HG03342 (cell line): ENCODE data around the gene DONSON.

Experiments
- ATAC-seq: cut with Tn5 transposase; IDR thresholded peaks from one replicate; pipeline ENCODE4 v1.9.1; 2021; ENCODE audit warnings: mild to moderate bottlenecking, moderate library complexity; ENCODE audit not compliant: unreplicated experiment

Gene DONSON

GRCh38 chr21:33562389-33562788 lies 26.1 kb downstream of the DONSON start:
- no peak for ATAC-seq

- no peak for ATAC-seq
These were observed 27.1 kb downstream of the DONSON start for GRCh38 chr21:33561373-33561772.

- ATAC-seq = no peak
These were observed 27.5 kb downstream of the DONSON start for GRCh38 chr21:33560965-33561364.

DNA sequence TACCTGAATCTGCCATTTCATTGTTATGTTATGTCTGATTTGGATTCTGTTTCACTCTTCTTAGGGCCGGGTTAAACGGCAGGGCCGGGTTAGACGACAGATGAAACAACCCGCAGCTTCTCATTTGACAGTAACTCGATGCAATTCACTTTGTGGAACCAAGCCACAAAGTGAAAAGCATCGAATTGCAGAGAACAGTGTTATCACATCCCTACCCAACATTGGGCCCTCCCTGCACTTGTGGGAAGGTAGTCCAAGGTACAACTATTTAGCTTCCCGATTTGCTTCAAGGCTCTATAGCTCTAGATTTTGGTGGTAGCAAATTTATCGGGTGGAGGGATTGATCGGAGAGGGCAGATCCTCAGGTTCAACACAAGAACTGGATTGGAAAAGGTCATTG lies 28.7 kb downstream of the DONSON start:
- ATAC-seq = no peak

GRCh38 chr21:33558777-33559421 lies 29.6 kb downstream of the DONSON start:
- ATAC-seq = no peak

DNA sequence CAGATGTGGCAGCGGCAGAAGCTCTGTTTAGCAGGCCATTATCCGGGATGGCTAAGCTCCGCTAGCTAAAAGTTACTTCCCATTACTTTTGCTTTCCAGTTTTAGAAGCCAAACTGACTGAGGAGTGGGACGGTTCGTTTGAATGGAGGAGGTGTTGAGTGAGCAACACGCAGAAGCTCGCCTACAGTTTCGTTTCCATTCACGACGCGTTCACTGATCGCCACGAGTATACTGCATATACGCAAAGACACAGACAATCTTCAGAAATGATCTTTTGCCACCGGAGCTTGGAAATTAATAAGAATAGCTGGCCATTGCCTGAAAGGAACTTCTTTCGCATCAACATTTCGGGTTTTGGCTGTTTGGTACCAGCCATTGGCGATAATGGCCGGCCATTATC lies 31.0 kb downstream of the DONSON start:
- ATAC-seq = no peak

GRCh38 chr21:33554982-33555344 lies 33.5 kb downstream of the DONSON start:
- ATAC-seq = no peak

DNA sequence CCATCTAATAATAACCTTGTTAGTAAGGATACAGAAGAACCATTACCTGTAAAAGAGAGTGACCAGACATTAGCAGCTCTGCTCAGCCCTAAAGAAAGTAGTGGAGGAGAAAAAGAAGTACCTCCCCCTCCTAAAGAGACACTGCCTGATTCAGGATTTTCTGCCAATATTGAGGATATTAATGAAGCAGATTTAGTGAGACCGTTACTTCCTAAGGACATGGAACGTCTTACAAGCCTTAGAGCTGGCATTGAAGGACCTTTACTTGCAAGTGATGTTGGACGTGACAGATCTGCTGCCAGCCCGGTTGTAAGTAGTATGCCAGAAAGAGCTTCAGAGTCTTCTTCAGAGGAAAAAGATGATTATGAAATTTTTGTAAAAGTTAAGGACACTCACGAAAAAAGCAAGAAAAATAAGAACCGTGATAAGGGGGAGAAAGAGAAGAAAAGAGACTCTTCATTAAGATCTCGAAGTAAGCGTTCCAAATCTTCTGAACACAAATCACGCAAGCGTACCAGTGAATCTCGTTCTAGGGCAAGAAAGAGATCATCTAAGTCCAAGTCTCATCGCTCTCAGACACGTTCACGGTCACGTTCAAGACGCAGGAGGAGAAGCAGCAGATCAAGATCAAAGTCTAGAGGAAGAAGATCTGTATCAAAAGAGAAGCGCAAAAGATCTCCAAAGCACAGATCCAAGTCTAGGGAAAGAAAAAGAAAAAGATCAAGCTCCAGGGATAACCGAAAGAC lies 34.1 kb downstream of the DONSON start:
- no peak for ATAC-seq

DNA sequence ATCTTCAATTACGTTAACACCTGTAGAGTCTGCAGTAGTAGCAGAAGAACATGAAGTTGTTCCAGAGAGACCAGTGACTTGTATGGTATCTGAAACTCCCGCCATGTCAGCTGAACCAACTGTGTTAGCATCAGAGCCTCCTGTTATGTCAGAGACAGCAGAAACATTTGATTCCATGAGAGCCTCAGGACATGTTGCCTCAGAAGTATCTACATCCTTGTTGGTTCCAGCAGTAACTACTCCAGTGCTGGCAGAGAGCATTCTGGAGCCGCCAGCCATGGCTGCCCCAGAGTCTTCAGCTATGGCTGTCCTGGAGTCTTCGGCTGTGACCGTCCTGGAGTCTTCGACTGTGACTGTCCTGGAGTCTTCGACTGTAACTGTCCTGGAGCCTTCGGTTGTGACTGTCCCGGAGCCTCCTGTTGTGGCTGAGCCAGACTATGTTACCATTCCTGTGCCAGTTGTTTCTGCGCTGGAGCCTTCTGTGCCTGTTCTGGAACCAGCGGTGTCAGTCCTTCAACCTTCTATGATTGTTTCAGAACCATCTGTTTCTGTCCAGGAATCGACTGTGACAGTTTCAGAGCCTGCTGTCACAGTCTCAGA lies 35.4 kb downstream of the DONSON start:
- no peak for ATAC-seq

DNA sequence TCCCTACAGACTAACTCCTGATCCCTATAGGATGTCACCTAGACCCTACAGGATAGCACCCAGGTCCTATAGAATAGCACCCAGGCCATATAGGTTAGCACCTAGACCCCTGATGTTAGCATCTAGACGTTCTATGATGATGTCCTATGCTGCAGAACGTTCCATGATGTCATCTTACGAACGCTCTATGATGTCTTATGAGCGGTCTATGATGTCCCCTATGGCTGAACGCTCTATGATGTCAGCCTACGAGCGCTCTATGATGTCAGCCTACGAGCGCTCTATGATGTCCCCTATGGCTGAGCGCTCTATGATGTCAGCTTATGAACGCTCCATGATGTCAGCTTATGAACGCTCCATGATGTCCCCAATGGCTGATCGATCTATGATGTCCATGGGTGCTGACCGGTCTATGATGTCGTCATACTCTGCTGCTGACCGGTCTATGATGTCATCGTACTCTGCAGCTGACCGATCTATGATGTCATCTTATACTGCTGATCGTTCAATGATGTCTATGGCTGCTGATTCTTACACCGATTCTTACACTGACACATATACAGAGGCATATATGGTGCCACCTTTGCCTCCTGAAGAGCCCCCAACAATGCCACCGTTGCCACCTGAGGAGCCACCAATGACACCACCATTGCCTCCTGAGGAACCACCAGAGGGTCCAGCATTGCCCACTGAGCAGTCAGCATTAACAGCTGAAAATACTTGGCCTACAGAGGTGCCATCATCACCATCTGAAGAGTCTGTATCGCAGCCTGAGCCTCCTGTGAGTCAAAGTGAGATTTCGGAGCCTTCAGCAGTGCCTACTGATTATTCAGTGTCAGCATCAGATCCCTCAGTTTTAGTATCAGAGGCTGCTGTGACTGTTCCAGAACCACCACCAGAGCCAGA lies 36.1 kb downstream of the DONSON start:
- no peak for ATAC-seq

DNA sequence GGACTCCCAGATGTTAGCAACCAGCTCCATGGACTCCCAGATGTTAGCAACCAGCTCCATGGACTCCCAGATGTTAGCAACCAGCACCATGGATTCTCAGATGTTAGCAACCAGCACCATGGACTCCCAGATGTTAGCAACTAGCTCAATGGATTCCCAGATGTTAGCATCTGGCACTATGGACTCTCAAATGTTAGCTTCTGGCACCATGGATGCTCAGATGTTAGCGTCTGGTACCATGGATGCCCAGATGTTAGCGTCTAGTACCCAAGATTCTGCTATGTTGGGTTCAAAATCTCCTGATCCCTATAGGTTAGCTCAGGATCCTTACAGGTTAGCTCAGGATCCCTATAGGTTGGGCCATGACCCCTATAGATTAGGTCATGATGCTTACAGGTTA lies 36.8 kb downstream of the DONSON start:
- no peak for ATAC-seq

DNA sequence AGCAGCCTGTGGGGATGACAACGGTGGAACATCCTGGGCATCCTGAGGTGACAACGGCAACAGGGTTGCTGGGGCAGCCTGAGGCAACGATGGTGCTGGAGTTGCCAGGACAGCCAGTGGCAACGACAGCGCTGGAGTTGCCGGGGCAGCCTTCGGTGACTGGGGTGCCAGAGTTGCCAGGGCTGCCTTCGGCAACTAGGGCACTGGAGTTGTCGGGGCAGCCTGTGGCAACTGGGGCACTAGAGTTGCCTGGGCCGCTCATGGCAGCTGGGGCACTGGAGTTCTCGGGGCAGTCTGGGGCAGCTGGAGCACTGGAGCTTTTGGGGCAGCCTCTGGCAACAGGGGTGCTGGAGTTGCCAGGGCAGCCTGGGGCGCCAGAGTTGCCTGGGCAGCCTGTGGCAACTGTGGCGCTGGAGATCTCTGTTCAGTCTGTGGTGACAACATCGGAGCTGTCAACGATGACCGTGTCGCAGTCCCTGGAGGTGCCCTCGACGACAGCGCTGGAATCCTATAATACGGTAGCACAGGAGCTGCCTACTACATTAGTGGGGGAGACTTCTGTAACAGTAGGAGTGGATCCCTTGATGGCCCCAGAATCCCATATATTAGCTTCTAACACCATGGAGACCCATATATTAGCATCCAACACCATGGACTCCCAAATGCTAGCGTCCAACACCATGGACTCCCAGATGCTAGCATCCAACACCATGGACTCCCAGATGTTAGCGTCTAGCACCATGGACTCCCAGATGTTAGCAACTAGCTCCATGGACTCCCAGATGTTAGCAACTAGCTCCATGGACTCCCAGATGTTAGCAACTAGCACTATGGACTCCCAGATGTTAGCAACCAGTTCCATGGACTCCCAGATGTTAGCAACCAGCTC lies 37.5 kb downstream of the DONSON start:
- no peak for ATAC-seq

DNA sequence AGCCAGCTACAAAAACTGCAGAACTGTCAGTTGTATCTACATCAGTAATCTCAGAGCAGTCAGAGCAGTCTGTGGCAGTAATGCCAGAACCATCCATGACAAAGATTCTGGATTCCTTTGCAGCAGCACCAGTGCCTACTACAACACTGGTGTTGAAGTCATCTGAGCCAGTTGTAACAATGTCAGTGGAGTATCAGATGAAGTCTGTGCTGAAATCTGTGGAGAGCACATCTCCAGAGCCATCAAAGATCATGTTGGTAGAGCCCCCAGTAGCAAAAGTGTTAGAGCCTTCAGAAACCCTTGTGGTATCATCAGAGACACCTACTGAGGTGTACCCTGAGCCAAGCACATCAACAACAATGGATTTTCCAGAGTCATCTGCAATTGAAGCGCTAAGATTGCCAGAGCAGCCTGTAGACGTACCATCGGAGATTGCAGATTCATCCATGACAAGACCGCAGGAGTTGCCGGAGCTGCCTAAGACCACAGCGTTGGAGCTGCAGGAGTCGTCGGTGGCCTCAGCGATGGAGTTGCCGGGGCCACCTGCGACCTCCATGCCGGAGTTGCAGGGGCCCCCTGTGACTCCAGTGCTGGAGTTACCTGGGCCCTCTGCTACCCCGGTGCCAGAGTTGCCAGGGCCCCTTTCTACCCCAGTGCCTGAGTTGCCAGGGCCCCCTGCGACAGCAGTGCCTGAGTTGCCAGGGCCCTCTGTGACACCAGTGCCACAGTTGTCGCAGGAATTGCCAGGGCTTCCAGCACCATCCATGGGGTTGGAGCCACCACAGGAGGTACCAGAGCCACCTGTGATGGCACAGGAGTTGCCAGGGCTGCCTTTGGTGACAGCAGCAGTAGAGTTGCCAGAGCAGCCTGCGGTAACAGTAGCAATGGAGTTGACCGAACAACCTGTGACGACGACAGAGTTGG lies 38.4 kb downstream of the DONSON start:
- ATAC-seq = no peak

- no peak for ATAC-seq
These were observed 42.4 kb downstream of the DONSON start for GRCh38 chr21:33546086-33546485.

GRCh38 chr21:33544451-33545195 lies 43.9 kb downstream of the DONSON start:
- ATAC-seq = no peak

DNA sequence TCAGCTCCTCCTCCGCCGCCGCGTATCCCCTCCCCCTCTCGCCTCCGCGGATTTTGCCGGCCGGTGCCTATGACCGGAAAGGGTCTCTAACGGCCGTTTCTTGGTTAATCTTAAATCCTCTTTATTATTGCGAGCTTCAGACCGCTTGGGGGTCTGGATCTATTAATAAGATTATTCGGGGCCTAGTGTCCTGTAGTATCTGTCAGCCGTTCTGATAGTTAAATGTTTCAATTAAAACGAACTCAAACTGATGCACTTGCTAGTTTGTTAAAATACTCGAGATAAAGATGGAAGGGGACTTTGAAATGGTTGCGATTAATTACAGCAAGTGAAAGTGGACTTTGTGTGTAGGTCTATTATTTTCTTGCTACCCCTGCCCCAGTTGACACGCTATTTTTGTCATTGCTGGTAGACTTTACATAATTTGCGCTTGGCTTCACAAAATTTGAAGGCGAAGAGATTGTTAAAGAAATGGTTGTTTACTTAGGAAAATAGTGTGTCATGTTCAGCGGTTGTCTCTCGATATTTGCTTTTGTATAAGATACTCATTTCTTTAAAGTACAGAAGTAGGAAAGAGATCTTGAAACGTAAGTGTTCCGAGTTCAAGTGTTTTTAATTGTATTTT lies 44.9 kb downstream of the DONSON start:
- ATAC-seq = no peak

GRCh38 chr21:33542640-33543504 lies 45.6 kb downstream of the DONSON start, which contains the start of gene SON:
TSS of gene SON (plus strand) at chr21:33543038. CDS start at chr21:33543093, 55 bp downstream.
- peak; percentile 89 for ATAC-seq
